ENCODE results near the gene TSPYL6.
"Not testable (repeated sequence)": the region's sequence is repeated elsewhere in the genome, so short reads cannot be mapped to it uniquely, and the experiment has no call there.

The TSPYL6 gene

DNA sequence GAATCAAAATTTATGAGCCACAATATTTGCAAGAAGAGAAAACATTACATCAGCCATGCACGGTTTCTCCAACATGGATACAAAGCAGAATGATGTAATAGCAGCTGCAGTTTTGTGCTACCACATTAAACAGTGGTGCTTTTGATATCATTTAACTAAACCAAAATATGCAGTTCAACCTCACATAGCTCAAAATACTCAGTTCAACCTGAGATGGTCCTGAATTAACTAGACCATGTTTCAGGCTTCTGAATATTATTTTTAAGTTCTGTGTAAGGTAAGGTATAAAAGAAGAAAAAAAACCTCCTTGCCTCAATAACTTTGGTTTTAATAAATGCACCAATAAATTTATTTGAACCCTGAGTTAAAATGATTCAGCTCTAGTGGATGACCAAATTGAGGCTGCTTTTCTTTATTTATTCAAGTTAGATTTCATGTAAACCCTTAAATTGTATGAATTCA is 18.8 kb upstream of the TSPYL6 start:
- Histone ChIP-seq H3K36me3 (ENCODE audit: control insufficient read depth, insufficient read depth, low read length) (no peaks in the 10 kb centered on the region), H3K4me3 (ENCODE audit: low read length) (no peak overlapping the region), H3K4me1 (ENCODE audit: control insufficient read depth, insufficient read depth, low read length) (no peaks in the 10 kb centered on the region), H3K9ac (ENCODE audit: low read length) (no peak overlapping the region), H3K27me3 (ENCODE audit: control insufficient read depth, insufficient read depth, low read length) (no peaks in the 10 kb centered on the region), H3K9me3 (ENCODE audit: control insufficient read depth, low read length) (no peaks in the 10 kb centered on the region)

DNA sequence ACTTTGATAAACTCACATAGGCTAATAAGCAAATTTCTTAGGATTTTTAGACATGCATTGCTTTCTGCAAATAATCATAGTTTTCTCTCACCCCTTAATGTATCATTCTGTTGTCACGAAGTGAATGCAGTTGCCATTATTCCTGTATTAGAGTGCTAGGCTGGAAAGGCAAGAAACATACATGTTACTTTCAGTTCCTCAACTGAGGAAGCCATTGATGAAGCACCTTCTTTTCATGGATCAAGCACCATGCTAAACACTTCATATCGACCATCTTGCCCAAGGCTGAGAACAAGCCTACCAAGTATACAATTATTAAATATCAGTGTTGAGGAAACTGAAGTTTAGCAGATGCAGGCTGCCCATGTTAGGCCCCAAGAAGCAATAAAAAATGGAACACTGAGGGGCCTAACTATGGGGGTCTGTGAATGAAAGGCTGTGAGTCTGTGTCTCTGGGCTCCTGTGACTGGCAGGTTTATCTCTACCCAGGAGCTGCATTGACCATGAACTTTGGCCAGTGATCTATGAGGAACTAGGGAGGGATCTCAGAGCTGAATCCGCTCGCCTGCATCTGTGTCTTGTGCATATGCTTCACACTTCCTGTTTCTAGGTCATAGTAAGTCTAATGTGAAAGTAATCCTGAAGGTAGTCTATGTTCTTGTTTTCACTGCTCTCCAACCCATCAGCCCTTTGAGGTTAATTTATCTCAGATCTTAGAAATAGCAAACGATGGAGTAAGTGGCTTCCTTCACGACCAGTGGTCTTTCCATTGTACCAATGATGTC is 16.0 kb upstream of the TSPYL6 start:
- H3K36me3 ChIP-seq (ENCODE audit: control insufficient read depth, insufficient read depth, low read length) = no peaks in the 10 kb centered on the region
- no peaks in the 10 kb centered on the region for H3K9me3 ChIP-seq (ENCODE audit: control insufficient read depth, low read length)
- no peaks in the 10 kb centered on the region for H3K27me3 ChIP-seq (ENCODE audit: control insufficient read depth, insufficient read depth, low read length)
- no peak overlapping the region for H3K9ac ChIP-seq (ENCODE audit: low read length)
- no peaks in the 10 kb centered on the region for H3K4me1 ChIP-seq (ENCODE audit: control insufficient read depth, insufficient read depth, low read length)
- no peak overlapping the region for H3K4me3 ChIP-seq (ENCODE audit: low read length)

DNA sequence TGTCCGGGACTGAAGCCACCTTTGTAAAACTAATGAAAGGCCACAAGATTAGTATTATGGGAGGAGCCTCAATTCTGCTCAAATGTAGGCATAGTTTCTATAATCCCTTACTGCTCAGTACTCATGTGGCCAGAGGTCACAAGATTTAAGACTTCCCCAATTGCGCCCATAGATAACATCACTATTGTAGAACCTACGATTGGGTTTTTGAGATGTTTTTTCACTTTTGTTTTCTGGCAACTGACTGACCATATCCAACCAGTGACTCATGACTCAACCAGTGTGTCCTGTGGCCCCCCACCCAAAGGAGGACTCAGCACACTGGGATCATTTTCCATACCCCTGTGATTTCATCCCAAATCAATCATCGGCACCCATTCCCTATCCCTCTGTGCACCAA is 15.2 kb upstream of the TSPYL6 start:
- Histone ChIP-seq H3K27me3 (ENCODE audit: control insufficient read depth, insufficient read depth, low read length) (no peaks in the 10 kb centered on the region), H3K4me3 (ENCODE audit: low read length) (no peak overlapping the region), H3K9me3 (ENCODE audit: control insufficient read depth, low read length) (no peaks in the 10 kb centered on the region), H3K9ac (ENCODE audit: low read length) (no peak overlapping the region), H3K36me3 (ENCODE audit: control insufficient read depth, insufficient read depth, low read length) (no peaks in the 10 kb centered on the region), H3K4me1 (ENCODE audit: control insufficient read depth, insufficient read depth, low read length) (no peaks in the 10 kb centered on the region)

- Histone ChIP-seq H3K36me3 (ENCODE audit: control insufficient read depth, insufficient read depth, low read length) (no peaks in the 10 kb centered on the region), H3K4me3 (ENCODE audit: low read length) (no peak overlapping the region), H3K9me3 (ENCODE audit: control insufficient read depth, low read length) (no peaks in the 10 kb centered on the region), H3K27me3 (ENCODE audit: control insufficient read depth, insufficient read depth, low read length) (no peaks in the 10 kb centered on the region), H3K9ac (ENCODE audit: low read length) (no peak overlapping the region), H3K4me1 (ENCODE audit: control insufficient read depth, insufficient read depth, low read length) (no peaks in the 10 kb centered on the region)
These were observed 11.5 kb upstream of the TSPYL6 start for GRCh38 chr2:54267577-54267976.

GRCh38 chr2:54265081-54265480 is 9.1 kb upstream of the TSPYL6 start:
- H3K27me3 ChIP-seq (ENCODE audit: control insufficient read depth, insufficient read depth, low read length); H3K9me3 ChIP-seq (ENCODE audit: control insufficient read depth, low read length); H3K9ac ChIP-seq (ENCODE audit: low read length); H3K4me1 ChIP-seq (ENCODE audit: control insufficient read depth, insufficient read depth, low read length); H3K4me3 ChIP-seq (ENCODE audit: low read length); H3K36me3 ChIP-seq (ENCODE audit: control insufficient read depth, insufficient read depth, low read length): not testable (repeated sequence)

- Histone ChIP-seq H3K27me3 (ENCODE audit: control insufficient read depth, insufficient read depth, low read length) (no peaks in the 10 kb centered on the region), H3K9ac (ENCODE audit: low read length) (no peak overlapping the region), H3K9me3 (ENCODE audit: control insufficient read depth, low read length) (no peaks in the 10 kb centered on the region), H3K4me3 (ENCODE audit: low read length) (no peak overlapping the region), H3K4me1 (ENCODE audit: control insufficient read depth, insufficient read depth, low read length) (no peaks in the 10 kb centered on the region), H3K36me3 (ENCODE audit: control insufficient read depth, insufficient read depth, low read length) (no peaks in the 10 kb centered on the region)
These were observed 6.2 kb upstream of the TSPYL6 start for GRCh38 chr2:54262015-54262765.

- Histone ChIP-seq H3K9ac (ENCODE audit: low read length) (no peak overlapping the region), H3K9me3 (ENCODE audit: control insufficient read depth, low read length) (no peaks in the 10 kb centered on the region), H3K4me3 (ENCODE audit: low read length) (no peak overlapping the region), H3K4me1 (ENCODE audit: control insufficient read depth, insufficient read depth, low read length) (no peaks in the 10 kb centered on the region), H3K36me3 (ENCODE audit: control insufficient read depth, insufficient read depth, low read length) (no peaks in the 10 kb centered on the region), H3K27me3 (ENCODE audit: control insufficient read depth, insufficient read depth, low read length) (no peaks in the 10 kb centered on the region)
These were observed 5.5 kb upstream of the TSPYL6 start for GRCh38 chr2:54261537-54261936.

DNA sequence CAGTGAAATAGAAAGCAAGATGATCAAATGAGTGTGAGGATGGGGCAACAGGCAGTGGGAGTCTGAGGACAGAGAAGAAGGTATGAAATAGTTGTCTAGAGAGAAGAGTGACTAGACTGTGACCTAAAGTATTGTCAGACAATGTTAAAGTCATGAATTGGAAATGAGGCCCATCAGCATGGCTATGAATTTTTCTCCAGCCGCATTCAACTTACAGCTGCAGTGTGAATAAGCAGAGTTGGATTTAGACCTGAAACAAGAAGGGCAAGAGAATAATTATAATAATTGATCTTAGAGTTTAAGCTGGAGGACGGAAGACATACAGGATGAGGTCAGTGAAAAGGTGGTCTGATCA is 4.2 kb upstream of the TSPYL6 start:
- no peaks in the 10 kb centered on the region for H3K9me3 ChIP-seq (ENCODE audit: control insufficient read depth, low read length)
- no peak overlapping the region for H3K4me3 ChIP-seq (ENCODE audit: low read length)
- H3K4me1 ChIP-seq (ENCODE audit: control insufficient read depth, insufficient read depth, low read length) = no peaks in the 10 kb centered on the region
- no peaks in the 10 kb centered on the region for H3K36me3 ChIP-seq (ENCODE audit: control insufficient read depth, insufficient read depth, low read length)
- no peak overlapping the region for H3K9ac ChIP-seq (ENCODE audit: low read length)
- no peaks in the 10 kb centered on the region for H3K27me3 ChIP-seq (ENCODE audit: control insufficient read depth, insufficient read depth, low read length)

GRCh38 chr2:54259413-54260240 is 3.6 kb upstream of the TSPYL6 start:
- H3K36me3 ChIP-seq (ENCODE audit: control insufficient read depth, insufficient read depth, low read length) = no peaks in the 10 kb centered on the region
- no peak overlapping the region for H3K4me3 ChIP-seq (ENCODE audit: low read length)
- H3K4me1 ChIP-seq (ENCODE audit: control insufficient read depth, insufficient read depth, low read length) = no peaks in the 10 kb centered on the region
- H3K27me3 ChIP-seq (ENCODE audit: control insufficient read depth, insufficient read depth, low read length) = no peaks in the 10 kb centered on the region
- H3K9ac ChIP-seq (ENCODE audit: low read length) = no peak overlapping the region
- H3K9me3 ChIP-seq (ENCODE audit: control insufficient read depth, low read length) = no peaks in the 10 kb centered on the region

DNA sequence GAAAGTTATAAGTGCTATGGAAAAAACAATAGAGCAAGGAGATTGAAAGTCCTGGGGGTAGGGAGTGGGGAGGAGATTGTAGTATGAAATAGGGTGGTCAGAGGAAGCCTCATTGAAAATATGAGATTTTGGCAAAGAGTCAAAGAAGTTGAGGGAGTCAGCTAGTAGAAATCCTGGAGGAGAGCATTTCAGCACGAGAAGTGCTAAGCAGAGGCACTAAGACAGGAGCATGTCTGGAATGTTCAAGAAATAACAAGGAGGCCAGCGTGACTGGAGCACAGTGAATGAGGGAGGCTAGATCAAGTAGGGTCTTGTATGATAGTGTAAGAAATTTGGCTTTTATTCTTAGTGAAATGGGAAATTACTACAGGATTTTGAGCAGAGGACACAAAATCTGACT is 2.1 kb upstream of the TSPYL6 start:
- Histone ChIP-seq H3K4me1 (ENCODE audit: control insufficient read depth, insufficient read depth, low read length) (no peaks in the 10 kb centered on the region), H3K4me3 (ENCODE audit: low read length) (no peak overlapping the region), H3K27me3 (ENCODE audit: control insufficient read depth, insufficient read depth, low read length) (no peaks in the 10 kb centered on the region), H3K36me3 (ENCODE audit: control insufficient read depth, insufficient read depth, low read length) (no peaks in the 10 kb centered on the region), H3K9ac (ENCODE audit: low read length) (no peak overlapping the region), H3K9me3 (ENCODE audit: control insufficient read depth, low read length) (no peaks in the 10 kb centered on the region)

GRCh38 chr2:54255230-54256090 is 569 bp downstream of the TSPYL6 start:
- Histone ChIP-seq H3K4me1 (ENCODE audit: control insufficient read depth, insufficient read depth, low read length) (no peaks in the 10 kb centered on the region), H3K27me3 (ENCODE audit: control insufficient read depth, insufficient read depth, low read length) (no peaks in the 10 kb centered on the region), H3K36me3 (ENCODE audit: control insufficient read depth, insufficient read depth, low read length) (no peaks in the 10 kb centered on the region), H3K9me3 (ENCODE audit: control insufficient read depth, low read length) (no peaks in the 10 kb centered on the region), H3K9ac (ENCODE audit: low read length) (no peak overlapping the region), H3K4me3 (ENCODE audit: low read length) (no peak overlapping the region)

Data from mucosa of stomach (tissue), 1 donor.